ENCODE results near the gene VPS35. TPM values are rescaled to one million over a fixed set of nuclear protein-coding genes. Genes with fewer than 3 reads are reported as not detected.
"Not testable (repeated sequence)": the region's sequence is repeated elsewhere in the genome, so short reads cannot be mapped to it uniquely, and the experiment has no call there.

The VPS35 gene
- polyA plus RNA-seq, 1 donor: 72.3 TPM

- DNase-seq: peak; percentile 8
These were observed 30.1 kb downstream of the VPS35 start for GRCh38 chr16:46658925-46659324.

- no peak for DNase-seq
These were observed 37.7 kb downstream of the VPS35 start for GRCh38 chr16:46651305-46651704.

GRCh38 chr16:46650254-46650623, 38.7 kb downstream of the VPS35 start:
- peak; percentile 50 for DNase-seq

- DNase-seq: peak; percentile 80
These were observed 39.3 kb downstream of the VPS35 start for GRCh38 chr16:46649588-46650253.

- DNase-seq: no peak
These were observed 40.3 kb downstream of the VPS35 start for GRCh38 chr16:46648656-46649055.

GRCh38 chr16:46638947-46639925, 49.7 kb downstream of the VPS35 start:
- no peak for DNase-seq

GRCh38 chr16:46632778-46633733, 55.9 kb downstream of the VPS35 start:
- DNase-seq: no peak

- peak; percentile 24 for DNase-seq
These were observed 59.4 kb downstream of the VPS35 start for GRCh38 chr16:46629331-46630219.

GRCh38 chr16:46627746-46628145, 61.2 kb downstream of the VPS35 start:
- no peak for DNase-seq

- DNase-seq: not testable (repeated sequence)
These were observed 62.3 kb downstream of the VPS35 start for GRCh38 chr16:46626681-46627080.

GRCh38 chr16:46624862-46625261, 64.1 kb downstream of the VPS35 start:
- DNase-seq: not testable (repeated sequence)

GRCh38 chr16:46623707-46624106, 65.3 kb downstream of the VPS35 start:
- DNase-seq: not testable (repeated sequence)

- DNase-seq: not testable (repeated sequence)
These were observed 65.7 kb downstream of the VPS35 start for GRCh38 chr16:46623246-46623645.

GRCh38 chr16:46621934-46622676, 66.9 kb downstream of the VPS35 start:
- DNase-seq: no peak

GRCh38 chr16:46621006-46621933, 67.7 kb downstream of the VPS35 start, which contains the start of gene SHCBP1:
TSS of gene SHCBP1 (minus strand) at chr16:46621379. CDS start at chr16:46621359, 20 bp downstream.
- peak; percentile 88 for DNase-seq

- peak; percentile 33 for DNase-seq
These were observed 68.5 kb downstream of the VPS35 start for GRCh38 chr16:46620266-46621005.

- no peak for DNase-seq
These were observed 70.5 kb downstream of the VPS35 start for GRCh38 chr16:46618516-46618915.

GRCh38 chr16:46614006-46614405, 75.0 kb downstream of the VPS35 start:
- no peak for DNase-seq

- no peak for DNase-seq
These were observed 75.6 kb downstream of the VPS35 start for GRCh38 chr16:46613352-46613751.
